HG03095 (cell line): ENCODE measurements around the gene EZR.

Source experiments
- ATAC-seq: cut with Tn5 transposase; IDR thresholded peaks from one replicate; pipeline ENCODE4 v1.9.1; 2021; ENCODE audit warnings: moderate library complexity; ENCODE audit not compliant: unreplicated experiment

EZR gene

DNA sequence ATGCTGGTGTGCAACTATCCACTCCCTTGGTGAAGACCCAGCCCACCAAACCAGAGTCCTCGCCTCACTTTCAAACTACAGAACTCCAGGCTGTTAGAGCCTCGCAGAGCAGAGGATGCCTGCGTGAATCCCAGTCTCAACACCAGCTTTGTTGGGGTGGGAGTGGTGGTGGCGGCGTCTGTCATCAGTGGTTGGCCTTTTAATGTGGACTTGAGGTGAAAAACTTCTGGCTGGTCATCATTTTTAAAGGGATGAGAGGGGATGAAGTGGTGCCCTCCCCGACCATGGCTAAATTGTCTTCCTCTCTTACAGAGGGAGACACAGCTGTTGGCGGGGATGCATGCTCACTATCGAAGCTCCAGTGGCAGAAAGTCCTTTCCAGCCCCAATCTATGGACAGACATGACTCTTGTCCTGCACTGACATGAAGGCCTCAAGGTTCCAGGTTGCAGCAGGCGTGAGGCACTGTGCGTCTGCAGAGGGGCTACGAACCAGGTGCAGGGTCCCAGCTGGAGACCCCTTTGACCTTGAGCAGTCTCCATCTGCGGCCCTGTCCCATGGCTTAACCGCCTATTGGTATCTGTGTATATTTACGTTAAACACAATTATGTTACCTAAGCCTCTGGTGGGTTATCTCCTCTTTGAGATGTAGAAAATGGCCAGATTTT, 54.9 kb downstream of the EZR start:
- ATAC-seq, result no peak

DNA sequence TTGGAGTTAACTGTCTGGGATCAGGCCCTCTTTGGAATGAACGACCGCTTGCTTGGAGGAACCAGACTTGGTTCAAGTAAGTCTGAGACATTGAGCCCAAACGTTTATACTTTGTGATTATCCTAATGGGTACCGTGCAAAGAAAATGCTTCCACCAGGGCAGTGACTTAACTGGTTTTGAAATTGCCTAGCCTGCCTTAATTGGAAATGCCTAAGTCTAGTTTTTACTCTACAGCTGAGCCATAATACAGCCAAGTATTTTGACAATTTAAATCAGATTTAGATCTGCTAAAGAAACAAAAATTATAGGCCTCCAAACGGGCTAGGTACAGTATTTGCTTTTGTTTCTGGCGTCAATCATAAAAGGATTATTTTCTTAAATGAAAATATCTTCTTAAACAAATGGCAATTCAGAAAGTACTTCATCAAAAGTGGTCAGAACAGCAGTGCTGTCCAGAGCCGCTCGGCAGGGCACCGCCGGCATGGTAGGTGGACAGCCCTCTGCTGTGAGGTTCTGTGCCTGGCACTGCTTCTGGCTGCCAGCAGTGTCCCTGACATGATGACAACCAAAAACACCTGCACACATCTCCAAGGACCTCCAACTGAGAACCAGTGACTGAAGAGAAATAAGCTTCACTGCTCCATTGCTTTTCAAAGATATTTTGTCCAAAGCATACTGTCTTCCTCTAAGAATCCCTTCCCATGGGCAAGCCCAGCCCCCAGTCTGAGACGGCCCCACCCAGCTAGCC, 55.6 kb downstream of the EZR start:
- ATAC-seq, result no peak

DNA sequence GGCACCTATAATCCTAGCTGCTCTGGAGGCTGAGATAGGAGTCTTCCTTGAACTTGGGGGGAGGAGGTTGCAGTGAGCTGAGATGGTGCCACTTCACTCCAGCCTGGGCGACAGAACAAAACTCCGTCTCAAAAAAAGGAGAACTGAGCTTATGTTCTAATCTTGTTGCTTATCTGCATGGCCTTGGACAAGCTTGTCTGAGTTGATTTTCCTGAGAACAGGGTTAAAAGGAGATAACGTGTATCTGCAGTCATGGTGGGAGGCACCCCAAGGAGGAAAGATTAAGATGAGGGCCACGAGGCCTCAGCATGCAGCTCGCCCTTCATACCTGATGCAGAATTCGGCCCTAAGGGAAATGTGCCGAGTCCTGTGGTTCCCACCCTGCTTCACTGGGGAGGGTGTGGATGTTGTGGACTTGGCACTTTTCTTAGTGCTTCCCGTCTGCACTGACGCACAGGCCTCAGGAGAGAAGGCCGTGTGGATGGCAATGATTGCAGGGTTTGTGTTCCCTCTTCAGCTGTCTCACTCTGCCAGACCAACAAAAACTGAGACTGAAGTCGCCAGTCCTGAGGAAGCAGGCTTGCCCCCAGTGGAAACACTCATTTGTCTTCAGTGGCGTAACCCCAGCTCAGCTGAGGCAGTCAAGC, 56.3 kb downstream of the EZR start:
- ATAC-seq, result no peak

DNA sequence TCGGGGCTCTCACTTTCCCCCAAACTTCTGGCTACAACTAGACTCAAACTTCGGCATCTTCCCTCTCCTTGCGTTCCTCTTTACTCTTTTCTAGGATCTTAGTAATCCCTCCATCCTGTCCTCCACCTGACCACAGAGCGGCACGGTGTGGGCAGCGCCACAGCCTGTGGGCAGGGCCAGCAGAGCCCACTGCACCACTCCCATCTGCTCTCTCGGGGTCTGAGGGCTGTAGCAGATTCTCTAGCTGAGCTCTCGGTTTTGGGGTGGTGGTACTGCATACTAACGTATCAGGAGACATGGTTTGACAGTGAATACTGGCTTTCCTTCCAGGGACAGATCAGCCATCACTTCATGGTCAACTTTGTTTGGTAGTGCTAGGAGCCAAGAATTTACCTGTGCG, 57.4 kb downstream of the EZR start:
- no peak for ATAC-seq

DNA sequence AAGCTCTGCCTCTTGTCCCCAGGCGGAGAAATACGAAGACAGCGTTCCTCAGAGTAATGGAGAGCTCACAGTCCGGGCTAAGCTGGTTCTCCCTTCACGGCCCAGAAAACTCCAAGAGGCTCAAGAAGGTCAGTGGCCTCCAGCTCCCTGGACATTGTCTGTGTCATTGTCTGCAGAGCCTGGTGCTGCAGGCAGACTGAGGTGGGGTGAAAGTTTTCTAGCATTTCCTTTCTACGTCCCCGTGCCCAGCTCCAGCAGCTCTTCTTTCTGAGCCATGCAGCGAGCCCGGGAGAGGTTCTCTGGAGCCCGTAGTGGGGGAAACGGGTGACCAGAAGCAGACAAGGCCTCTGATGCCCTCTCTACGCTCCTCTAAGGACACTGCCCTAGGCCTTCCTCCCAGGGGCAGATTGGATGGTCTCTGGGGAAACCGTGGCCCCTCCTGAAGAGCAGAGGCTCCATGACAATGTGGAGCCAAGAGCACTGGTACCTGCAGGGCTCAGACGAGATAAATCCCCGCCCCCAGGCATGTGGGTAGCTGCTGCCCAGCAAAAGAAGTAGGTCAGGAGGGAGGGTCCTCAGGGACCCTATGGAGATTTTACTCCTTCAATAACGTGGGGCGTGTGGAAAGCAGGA, 58.4 kb downstream of the EZR start:
- no peak for ATAC-seq

DNA sequence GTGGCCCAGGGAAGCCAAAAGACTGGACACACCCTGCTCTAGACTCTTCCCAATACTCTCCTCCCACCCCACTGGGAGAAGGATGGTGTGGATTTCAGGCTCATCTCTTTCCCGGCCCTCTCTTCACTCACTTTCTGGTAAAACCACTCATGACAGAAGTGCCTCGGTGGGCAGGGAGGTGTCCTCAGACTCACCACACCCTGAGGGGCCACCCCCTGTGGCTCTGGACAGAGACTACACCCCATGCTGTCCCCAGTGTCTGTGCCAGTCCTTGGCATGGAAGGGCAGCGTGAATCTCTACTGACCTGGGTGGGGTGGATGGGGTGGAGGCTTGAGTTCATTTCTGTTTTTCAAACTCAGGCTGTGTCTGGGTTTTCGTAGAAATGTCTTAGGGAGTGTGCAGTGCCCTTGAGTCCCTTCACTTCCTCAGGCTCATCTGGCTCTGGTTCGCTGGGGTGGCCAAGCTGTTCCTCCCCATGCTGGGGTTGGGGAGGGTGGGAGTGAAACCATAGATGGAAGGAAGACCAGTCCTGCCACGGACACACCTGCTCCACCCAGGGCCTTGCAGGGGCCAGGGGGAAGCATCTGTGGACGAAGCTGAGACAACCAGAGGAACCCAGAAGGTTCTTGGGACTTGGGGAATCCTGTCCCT, 59.1 kb downstream of the EZR start:
- no peak for ATAC-seq

DNA sequence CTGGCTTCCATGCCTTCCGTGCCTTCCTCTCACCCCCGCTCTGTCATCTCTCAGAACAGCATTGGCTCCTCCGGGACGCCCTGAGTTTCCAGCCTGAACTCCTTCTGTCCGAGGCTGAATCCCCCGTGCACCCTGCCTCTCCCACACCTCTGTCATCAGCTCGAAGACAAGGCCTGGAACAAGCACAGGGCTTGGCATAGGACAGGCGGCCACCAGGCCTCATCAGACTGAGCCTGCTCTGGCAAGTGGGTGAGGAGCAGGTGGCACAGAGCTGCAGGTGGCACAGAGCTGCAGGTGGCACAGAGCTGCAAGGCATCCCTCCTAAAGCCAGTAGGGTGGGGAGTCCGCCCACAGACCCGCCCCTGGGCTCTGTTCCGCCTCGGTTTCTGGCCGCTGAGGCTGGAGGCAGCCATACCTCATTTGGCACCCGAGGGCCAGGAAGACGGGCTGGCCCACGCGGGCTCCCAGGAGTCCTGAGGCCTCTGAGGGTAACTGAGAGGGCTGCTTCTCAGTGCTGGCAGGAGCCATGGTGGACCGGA, 60.2 kb downstream of the EZR start:
- ATAC-seq, result no peak

DNA sequence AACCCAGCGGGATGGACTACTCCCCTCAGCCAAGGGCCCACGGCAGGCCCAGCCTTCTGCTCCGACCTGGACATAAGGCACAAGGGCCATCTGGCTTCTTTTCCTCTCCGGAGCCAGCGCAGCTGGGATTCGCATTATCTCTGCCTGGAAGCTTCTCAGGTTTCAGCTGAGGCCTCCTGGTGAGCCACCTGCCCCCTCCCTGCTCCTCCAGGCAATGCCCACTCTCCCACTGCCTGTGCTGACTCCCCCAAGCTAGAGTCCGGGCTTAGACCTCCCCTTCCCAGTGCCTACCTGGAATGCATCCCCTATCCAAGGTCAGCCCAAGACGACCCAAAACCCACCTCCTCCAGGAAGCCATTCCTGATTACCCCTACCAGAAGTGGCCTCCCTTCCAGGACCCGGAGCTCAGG, 60.7 kb downstream of the EZR start:
- no peak for ATAC-seq

DNA sequence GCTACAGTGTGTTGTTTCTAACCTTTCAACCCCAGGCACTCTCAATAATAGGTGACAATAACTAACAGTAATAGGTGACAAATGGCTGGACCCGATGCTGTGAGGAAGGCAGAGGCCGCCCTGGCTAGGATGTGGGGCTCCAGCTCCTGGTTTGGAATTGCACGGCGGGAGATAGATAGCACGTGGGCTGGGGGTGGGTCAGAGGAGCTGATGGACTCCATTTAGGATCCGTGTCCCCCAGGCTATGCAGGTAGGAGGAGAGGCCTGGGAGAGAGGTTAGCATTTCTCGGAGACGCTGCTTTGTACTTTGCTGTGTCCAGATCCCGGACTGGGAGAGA, 61.4 kb downstream of the EZR start:
- ATAC-seq, result no peak

DNA sequence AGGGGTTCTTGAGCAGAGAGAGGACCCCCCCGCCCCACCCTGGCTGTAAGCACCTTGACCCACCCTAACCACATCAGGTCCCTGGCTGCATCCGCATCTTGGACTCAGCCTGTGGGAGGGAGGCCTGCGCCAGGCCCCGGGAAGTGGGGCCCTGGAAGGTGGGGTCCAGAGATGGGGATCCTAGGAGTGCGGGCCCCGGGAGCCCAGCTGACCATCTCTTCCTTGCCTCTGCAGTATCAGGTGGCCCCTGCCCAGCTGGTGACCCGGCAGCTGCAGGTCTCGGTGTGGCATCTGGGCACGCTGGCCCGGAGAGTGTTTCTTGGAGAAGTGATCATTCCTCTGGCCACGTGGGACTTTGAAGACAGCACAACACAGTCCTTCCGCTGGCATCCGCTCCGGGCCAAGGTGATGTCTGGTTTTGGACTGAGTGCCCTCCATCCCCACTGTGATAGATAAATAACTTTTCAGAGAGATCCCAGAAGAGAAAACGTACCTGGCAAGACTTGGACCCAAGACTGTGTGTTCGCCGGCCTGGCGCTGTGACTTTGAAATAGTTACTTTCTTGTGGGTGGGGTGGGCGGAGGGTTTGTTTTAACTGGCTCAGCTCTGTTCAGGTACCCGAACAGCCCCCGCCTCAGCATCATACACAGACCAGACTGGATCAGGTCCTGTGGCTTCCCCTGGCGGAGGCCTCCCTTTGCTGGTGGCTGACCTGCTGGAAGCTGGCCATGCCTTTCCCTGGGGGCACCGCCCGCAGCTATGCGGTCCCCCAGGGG, 62.0 kb downstream of the EZR start:
- ATAC-seq, result no peak

DNA sequence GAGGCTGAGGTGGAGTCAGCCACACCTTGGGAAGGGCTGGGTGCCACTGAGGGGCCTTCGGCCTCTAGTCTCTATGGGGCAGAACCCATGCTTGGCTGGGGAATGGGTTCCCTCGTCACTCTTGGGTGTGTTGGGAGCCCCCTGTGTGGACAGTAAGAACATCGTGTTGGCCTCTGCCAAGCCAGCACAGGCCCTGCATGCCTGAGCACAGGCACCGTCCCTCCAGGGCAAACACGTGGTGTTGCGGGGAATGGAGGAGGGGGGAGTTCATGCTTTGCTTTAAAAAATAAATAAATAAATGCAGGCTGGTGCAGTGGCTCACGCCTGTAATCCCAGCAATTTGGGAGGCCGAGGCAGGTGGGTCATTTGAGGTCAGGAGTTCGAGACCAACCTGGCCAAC, 63.0 kb downstream of the EZR start:
- no peak for ATAC-seq

DNA sequence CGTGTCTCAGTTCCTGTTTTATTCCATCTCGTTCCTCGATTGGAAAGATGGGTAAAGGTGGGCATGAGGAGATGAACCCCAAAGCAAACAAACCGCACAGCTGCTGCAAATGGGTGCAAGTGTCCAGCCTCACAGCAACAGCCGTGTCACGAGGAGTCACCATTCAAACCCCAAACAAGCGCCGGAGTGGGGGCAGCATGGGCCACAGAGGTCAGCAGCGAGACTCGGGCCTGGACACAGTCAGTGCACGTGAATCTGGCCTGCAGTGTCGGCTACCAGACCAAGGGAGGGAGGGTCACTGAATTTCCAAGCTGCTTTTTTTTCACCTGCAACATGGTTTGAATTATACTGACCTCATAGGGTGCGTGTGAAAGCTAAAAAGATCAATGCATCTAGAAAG, 63.5 kb downstream of the EZR start:
- no peak for ATAC-seq

DNA sequence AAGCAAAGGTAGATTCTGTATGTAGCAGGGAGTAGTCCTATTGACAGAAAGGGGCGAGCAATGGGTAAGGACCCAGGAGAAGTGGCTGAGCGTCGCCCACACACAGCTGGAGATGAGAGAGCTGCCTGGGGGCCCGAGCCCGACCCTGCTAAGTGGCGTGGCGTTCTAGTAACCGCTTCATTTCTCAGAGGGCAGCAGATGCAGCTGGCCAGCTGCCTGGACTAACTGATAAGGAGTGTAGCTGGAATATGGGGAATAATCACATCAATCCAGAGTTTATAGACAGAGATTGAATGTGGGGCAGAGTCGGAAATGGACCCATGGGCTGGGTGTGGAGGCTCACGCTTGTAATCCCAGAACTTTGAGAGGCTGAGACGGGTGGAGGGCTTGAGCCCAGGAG, 64.4 kb downstream of the EZR start:
- ATAC-seq, result no peak

DNA sequence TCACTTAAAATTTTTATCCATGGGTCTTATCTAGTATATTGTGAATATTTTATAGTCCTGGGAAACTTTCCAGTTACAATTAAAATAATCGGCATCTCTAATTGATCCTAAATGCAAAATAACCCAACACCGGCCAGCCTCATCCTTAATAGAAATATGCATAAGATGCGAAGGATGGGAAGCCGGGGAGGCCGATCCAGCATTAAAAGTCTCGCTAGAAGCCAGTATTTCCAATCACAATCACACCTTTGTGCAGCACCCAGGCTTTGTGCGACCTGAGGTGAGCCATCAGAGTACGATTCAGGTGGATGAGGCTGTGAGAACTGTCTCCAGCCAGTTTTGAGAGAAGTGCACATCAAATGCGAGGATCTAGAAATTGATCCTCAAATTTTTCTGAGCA, 65.4 kb downstream of the EZR start:
- no peak for ATAC-seq

DNA sequence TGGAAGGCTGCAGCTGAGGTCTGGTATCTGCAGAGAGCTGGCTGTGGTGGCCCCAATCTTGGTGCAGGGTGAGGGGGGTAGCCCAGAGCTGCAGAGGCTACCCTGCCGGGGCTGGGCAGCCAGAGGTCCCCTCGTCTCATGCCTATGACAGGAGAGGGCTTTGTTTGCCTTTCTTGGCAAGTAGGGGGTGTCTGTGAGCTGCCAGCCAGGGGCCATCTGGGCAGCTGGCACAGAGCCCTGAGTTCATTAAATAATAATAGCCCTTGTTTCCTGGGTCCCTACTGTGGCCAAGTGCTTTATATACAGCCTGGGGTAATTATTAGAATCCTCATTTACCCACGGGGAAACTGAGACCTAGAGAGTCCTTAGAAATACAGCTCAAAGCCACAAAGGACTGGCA, 66.6 kb downstream of the EZR start:
- no peak for ATAC-seq

DNA sequence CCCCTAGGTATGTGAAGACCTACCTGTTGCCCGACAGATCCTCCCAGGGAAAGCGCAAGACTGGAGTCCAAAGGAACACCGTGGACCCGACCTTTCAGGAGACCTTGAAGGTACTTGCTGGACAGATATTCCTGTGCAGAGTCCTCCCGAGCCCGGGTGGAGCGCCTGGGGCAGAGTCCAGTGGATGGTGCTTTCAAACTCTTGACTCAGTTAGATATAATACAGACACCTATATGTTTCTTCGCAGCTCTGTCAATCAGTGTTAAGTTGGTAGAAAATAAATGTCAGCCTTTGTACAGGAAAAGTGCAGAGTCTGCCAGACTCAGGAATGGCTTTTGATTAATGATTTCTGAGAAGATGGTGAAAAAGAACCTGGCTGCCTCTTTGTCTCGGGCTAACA, 67.2 kb downstream of the EZR start:
- ATAC-seq, result no peak

DNA sequence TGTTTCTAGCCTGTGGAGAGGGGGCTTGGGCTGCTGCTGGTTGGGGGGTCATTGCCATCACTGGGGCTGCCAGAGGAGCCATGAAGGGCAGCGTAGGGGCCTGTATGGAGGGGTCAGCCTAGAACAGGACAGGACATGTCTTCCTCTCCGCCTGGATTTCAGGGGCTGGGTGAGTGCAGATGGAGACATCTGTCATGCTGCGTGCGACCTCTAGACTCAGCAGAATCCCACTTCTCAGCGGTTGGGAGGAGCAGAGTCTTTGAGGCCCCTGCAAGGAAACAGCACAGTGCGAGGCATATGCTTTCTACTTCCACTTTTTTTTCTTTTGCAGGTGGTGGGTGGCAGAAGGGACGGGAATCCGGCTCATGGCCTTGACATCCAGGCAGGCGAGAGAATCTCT, 67.9 kb downstream of the EZR start:
- no peak for ATAC-seq

DNA sequence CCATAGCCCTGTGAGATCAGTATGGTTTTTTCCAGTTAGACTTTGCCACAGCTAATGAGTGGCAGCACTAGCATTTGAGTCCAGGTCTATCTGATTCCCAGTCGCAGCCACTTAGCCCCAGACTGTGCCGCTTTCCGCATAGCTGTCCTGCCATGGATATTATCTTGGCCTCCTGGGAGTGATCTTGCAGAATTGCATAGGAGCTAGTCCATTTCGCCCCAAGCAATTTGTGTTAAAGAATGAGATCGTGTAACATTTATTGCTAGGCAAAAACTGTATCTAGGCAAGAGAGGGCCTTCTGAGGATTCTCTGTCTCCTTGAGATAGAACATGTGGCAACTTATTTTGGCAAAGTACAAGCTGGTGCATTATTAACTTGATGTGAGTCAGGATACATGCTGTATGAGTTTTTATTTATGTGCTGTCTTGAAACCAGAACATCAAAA, 74.2 kb downstream of the EZR start:
- no peak for ATAC-seq

DNA sequence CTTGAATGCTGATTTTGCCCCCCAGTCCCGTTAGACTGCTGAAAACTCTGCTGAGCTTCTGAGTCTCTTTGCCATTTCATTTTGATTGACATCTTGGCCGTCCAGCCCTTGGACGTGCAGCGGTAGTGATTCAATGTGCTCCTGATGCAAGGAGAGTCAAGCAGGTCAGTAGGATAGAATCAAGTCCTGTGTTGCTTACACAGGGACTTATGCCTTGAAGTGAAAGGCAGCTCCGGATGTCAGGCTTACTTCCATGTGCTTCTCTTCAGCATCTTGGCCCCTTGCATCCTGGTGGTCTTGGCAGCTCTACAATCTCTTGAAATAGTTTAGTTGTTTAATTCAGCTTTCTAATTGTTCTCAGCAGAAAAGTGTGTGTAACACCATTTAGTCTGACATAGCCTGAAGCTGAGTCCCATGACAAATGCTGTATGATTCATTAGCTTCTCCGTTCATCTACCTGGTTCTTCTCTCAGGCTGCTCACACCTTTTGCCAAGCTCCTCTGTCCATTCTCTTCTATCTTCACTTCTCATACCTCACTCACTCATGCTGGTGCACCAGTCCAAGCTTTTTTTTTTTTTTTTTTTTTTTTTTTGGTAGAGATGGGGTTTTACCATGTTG, 76.0 kb downstream of the EZR start:
- ATAC-seq, result no peak

DNA sequence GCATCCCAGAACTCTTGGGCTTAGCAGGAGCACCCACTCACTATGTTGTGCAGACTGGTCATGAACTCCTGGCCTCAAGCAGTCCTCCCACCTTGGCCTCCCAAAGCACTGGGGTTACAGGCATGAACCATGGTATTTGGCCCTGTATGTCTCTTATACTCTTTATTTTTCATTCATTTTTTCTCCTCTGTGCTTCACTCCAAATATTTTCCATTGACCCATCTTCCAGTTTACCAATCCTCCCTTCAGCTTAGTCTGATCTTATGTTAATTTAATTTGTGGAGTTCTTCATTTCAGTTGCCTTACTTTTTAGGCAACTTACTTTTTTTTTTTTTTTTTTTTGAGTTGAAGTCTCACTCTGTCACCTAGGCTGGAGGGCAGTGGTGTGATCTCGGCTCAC, 79.5 kb downstream of the EZR start:
- no peak for ATAC-seq
